Lung (tissue), 12 donors: ENCODE measurements around the gene VWA5A. TPM values are rescaled to one million over a fixed set of nuclear protein-coding genes. Genes with fewer than 3 reads are reported as not detected.
"Not testable (repeated sequence)": the region's sequence is repeated elsewhere in the genome, so short reads cannot be mapped to it uniquely, and the experiment has no call there.

Source experiments
- ATAC-seq: fragments of 200-7000 bp; cut with Tn5 transposase; one replicate; pipeline ENCODE4 v1.9.1; 2020; ENCODE audit warnings: moderate number of reproducible peaks; ENCODE audit not compliant: insufficient read depth, low FRiP score
- DNase-seq, 3 donors: peaks; one replicate each; pipeline ENCODE4 v3.0.0-alpha.2; 2013 to 2017
- H3K27ac ChIP-seq, 2 donors: one replicate each; pipeline ENCODE4 v1.5.1; 2013; ENCODE audit warnings: mild to moderate bottlenecking in 2 of 2, moderate library complexity in 2 of 2, control low read depth in 1 of 2, inconsistent platforms in 1 of 2, low read depth in 1 of 2, low read length in 1 of 2
- H3K27me3 ChIP-seq, 3 donors: one replicate each; pipeline ENCODE4 v1.5.1; 2013; ENCODE audit warnings: low read length in 2 of 3; ENCODE audit not compliant: control insufficient read depth in 3 of 3, insufficient read depth in 3 of 3
- H3K36me3 ChIP-seq, 4 donors: one replicate each; pipeline ENCODE4 v1.5.1; 2013; ENCODE audit warnings: low read length in 4 of 4, mild to moderate bottlenecking in 1 of 4, moderate library complexity in 1 of 4; ENCODE audit not compliant: control insufficient read depth in 4 of 4, insufficient read depth in 4 of 4
- H3K4me1 ChIP-seq, 5 donors: one replicate each; pipeline ENCODE4 v1.5.1; 2013; ENCODE audit warnings: low read length in 5 of 5, mild to moderate bottlenecking in 2 of 5, moderate library complexity in 1 of 5; ENCODE audit not compliant: control insufficient read depth in 5 of 5, insufficient read depth in 5 of 5
- H3K4me3 ChIP-seq: one replicate; pipeline ENCODE4 v1.5.1; 2013; ENCODE audit warnings: mild to moderate bottlenecking, control low read depth, moderate library complexity
- H3K9ac ChIP-seq, 2 donors: one replicate each; pipeline ENCODE4 v1.5.1; 2013; ENCODE audit warnings: low read length in 2 of 2, control low read depth in 1 of 2; ENCODE audit not compliant: insufficient read depth in 1 of 2
- H3K9me3 ChIP-seq, 4 donors: one replicate each; pipeline ENCODE4 v1.5.1; 2013; ENCODE audit warnings: low read length in 3 of 4, mild to moderate bottlenecking in 1 of 4, moderate library complexity in 1 of 4; ENCODE audit not compliant: control insufficient read depth in 4 of 4, insufficient read depth in 3 of 4
- WGBS, 2 donors: extraction: QIAGEN DNeasy Blood & Tissue Kit; methylation state at CpG; one replicate each; pipeline ENCODE4 v1.1.7; 2013; 5-methylcytosine and 5-hydroxymethylcytosine counted together
- polyA plus RNA-seq, 2 donors: library from polyadenylated mRNA; stranded (reverse); fragments of 200-250 nt; gene quantifications; one replicate each; pipeline ENCODE4 v1.2.1, GENCODE V29; 2013
- total RNA-seq, 2 donors: library from RNA; depleted of rRNA in 1 of 2; stranded (reverse); fragments of >200 nt in 1 of 2; gene quantifications; one replicate each; pipeline ENCODE4 v1.2.1, GENCODE V29; 2014 to 2021
- TF ChIP-seq, protein P1 (sequence below): IDR thresholded peaks from 2 replicates; pipeline ENCODE4 v1.5.1; 2012; ENCODE audit warnings: mild to moderate bottlenecking; ENCODE audit errors: control extremely low read depth, extremely low read depth
- donor health status: control.
- donor health status: control.
- donor health status: Bipolar disorder and iron deficiency.
- donor health status: healthy.
- donor health status: DM: yes; HTN: yes; CAD: no.

VWA5A gene
- total and polyA plus RNA-seq, 4 donors = 20.7 to 35.8 (median 28.8) TPM

- TF ChIP-seq, protein P1, sequence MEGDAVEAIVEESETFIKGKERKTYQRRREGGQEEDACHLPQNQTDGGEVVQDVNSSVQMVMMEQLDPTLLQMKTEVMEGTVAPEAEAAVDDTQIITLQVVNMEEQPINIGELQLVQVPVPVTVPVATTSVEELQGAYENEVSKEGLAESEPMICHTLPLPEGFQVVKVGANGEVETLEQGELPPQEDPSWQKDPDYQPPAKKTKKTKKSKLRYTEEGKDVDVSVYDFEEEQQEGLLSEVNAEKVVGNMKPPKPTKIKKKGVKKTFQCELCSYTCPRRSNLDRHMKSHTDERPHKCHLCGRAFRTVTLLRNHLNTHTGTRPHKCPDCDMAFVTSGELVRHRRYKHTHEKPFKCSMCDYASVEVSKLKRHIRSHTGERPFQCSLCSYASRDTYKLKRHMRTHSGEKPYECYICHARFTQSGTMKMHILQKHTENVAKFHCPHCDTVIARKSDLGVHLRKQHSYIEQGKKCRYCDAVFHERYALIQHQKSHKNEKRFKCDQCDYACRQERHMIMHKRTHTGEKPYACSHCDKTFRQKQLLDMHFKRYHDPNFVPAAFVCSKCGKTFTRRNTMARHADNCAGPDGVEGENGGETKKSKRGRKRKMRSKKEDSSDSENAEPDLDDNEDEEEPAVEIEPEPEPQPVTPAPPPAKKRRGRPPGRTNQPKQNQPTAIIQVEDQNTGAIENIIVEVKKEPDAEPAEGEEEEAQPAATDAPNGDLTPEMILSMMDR = no peak
- DNase-seq (no peak), ATAC-seq (no peak)
- Histone ChIP-seq H3K9me3 (no peaks in the 10 kb centered on the region), H3K27ac (no peak overlapping the region), H3K9ac (no peak overlapping the region), H3K4me3 (no peak overlapping the region), H3K27me3 (no peaks in the 10 kb centered on the region), H3K36me3 (peaks cover 0 to 35% (median 19%) of the 10 kb centered on the region in 4 donors), H3K4me1 (peaks cover 0 to 6% (median 0%) of the 10 kb centered on the region in 5 donors)
- WGBS, 2 donors = 86% methylated on average over 4 of the region's 4 CpGs
These were observed 5.6 kb downstream of the VWA5A start for GRCh38 chr11:124120891-124121290.

DNA sequence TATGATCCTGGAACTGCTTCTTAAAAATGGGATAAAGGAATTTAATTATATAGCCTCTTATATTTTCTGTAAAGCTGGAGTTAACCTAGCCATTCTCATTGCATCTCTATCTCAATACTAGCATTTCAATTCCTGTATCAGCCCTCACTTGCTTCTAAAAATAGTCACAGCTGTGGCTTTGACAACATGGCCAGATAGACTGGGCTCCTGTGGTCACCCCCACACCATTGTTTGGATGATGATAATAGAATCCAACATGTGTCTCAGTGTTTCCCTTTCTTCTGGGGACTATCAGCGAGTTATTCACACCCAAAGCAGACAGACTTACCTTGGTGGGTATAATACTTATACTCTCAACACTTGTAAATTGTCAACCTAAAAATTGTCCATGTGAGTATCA lies 6.9 kb downstream of the VWA5A start:
- H3K9me3 ChIP-seq = no peaks in the 10 kb centered on the region
- peaks cover 0 to 35% (median 19%) of the 10 kb centered on the region in 4 donors for H3K36me3 ChIP-seq
- no peaks in the 10 kb centered on the region for H3K4me1 ChIP-seq
- H3K27me3 ChIP-seq = no peaks in the 10 kb centered on the region
- no peak overlapping the region for H3K4me3 ChIP-seq
- TF ChIP-seq, protein P1 = no peak
- DNase-seq = no peak
- no peak overlapping the region for H3K9ac ChIP-seq
- H3K27ac ChIP-seq = no peak overlapping the region
- no peak for ATAC-seq
- 77 to 88% methylated on average over 1 of the region's 1 CpG for WGBS, 2 donors

DNA sequence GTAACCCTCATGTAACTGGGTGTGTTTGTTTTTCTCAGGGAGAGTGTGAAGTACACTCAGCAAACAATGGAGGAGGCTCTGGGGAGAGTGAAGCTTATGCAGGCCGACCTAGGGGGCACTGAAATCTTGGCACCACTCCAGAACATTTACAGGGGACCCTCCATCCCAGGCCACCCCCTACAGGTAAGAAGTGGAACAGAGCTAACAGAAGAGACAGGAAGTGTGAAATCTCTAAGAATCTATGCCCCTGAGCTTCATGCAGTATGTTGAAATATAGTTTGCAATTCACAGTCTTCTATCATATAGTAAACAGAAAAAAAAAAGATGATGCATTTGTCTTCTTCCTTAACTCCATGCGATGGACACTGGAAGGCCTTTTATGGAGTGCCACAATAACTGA lies 8.4 kb downstream of the VWA5A start:
- 50 to 69% methylated on average over 2 of the region's 2 CpGs for WGBS, 2 donors
- ATAC-seq (no peak), DNase-seq (peak in 2 of 3 donors; percentile 12 to 15)
- TF ChIP-seq, protein P1 = no peak
- H3K4me3 ChIP-seq = no peak overlapping the region
- peaks cover 0 to 28% (median 11%) of the 10 kb centered on the region in 4 donors for H3K36me3 ChIP-seq
- H3K27ac ChIP-seq = no peak overlapping the region
- H3K9me3 ChIP-seq = no peaks in the 10 kb centered on the region
- no peaks in the 10 kb centered on the region for H3K27me3 ChIP-seq
- no peak overlapping the region for H3K9ac ChIP-seq
- no peaks in the 10 kb centered on the region for H3K4me1 ChIP-seq

DNA sequence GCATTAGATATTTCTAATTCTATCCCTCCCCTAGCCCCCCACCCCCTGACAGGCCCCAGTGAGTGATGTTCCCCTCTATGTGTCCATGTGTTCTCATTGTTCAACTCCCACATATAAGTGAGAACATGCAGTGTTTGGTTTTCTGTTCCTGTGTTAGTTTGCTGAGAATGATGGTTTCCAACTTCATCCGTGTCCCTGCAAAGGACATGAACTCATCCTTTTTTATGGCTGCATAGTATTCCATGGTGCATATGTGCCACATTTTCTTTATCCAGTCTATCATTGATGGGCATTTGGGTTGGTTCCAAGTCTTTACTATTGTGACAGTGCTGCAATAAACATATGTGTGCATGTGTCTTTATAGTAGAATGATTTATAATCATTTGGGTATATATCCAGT lies 11.9 kb downstream of the VWA5A start:
- H3K4me1 ChIP-seq, H3K27ac ChIP-seq, H3K4me3 ChIP-seq, H3K9me3 ChIP-seq, DNase-seq, H3K9ac ChIP-seq, H3K27me3 ChIP-seq, ATAC-seq: not testable (repeated sequence)
- WGBS, 2 donors = 92% methylated on average over 1 of the region's 1 CpG; no CpG with 5 or more reads in 1 of the 2 donors
- peaks cover 0 to 17% (median 8%) of the 10 kb centered on the region in 4 donors for H3K36me3 ChIP-seq
